IPS DF 6.9 (cell line): Measurements from ENCODE around the gene ZNRF2.
"Not testable (repeated sequence)": the region's sequence is repeated elsewhere in the genome, so short reads cannot be mapped to it uniquely, and the experiment has no call there.

Experiments used
- DNase-seq: peaks from one replicate; pipeline ENCODE4 v3.0.0-alpha.2; 2013; ENCODE audit warnings: low read depth, low spot score
- H3K27ac ChIP-seq: one replicate; pipeline ENCODE4 v1.5.1; 2013; ENCODE audit warnings: low read length, control low read depth
- H3K27me3 ChIP-seq: 2 replicates; pipeline ENCODE4 v1.6.1; 2013; ENCODE audit warnings: mild to moderate bottlenecking, low read length; ENCODE audit not compliant: control insufficient read depth, insufficient read depth
- H3K36me3 ChIP-seq: 2 replicates; pipeline ENCODE4 v1.6.1; 2013; ENCODE audit warnings: low read length; ENCODE audit not compliant: control insufficient read depth, insufficient read depth
- H3K4me1 ChIP-seq: 2 replicates; pipeline ENCODE4 v1.6.1; 2013; ENCODE audit warnings: low read length; ENCODE audit not compliant: control insufficient read depth, insufficient read depth
- H3K4me3 ChIP-seq: 2 replicates; pipeline ENCODE4 v1.5.1; 2013; ENCODE audit warnings: mild to moderate bottlenecking, low read length
- H3K9me3 ChIP-seq: 2 replicates; pipeline ENCODE4 v1.6.1; 2013; ENCODE audit warnings: low read length, inconsistent platforms; ENCODE audit not compliant: control insufficient read depth, insufficient read depth
- WGBS: extraction: QIAGEN DNeasy Blood & Tissue Kit; methylation state at CpG from one replicate; pipeline ENCODE4 v1.1.7; 2013; ENCODE audit warnings: mixed read lengths, missing lambda C conversion rate; ENCODE audit not compliant: insufficient read length, insufficient coverage; 5-methylcytosine and 5-hydroxymethylcytosine counted together

The ZNRF2 gene

DNA sequence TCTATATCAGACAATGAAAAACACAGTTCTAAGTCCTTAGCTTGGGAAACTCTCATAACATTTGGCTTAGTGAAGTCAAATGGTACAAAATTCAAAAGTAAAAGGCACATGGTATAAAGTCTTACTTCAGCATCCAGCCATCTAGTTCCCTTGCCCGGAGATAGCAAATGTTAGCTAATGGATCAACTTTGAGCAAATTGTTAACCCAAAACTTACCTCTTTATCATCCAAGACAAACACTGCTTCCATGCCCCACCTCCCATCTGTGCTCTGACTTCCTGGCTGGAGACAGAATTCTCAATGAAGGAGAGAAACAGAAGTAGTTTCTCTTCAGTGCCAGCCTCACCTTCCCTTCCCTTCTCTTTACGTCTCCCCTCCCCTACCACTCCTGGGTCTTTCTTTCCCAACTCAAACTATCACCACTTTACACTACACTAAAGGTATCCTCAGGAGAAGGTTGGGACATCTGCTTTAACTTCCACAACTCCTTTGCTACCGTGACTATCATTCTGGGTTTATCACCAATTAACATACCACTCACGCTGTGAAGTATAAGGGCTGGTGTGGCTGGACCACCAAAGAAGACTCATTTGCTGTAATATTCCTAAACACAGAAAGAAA lies 21.2 kb upstream of the ZNRF2 start:
- Histone ChIP-seq H3K27ac (no peak overlapping the region), H3K9me3 (no peaks in the 10 kb centered on the region), H3K36me3 (no peaks in the 10 kb centered on the region), H3K27me3 (no peaks in the 10 kb centered on the region), H3K4me3 (no peak overlapping the region), H3K4me1 (no peaks in the 10 kb centered on the region)
- WGBS, result no CpG with 5 or more reads among the region's 4 CpGs
- DNase-seq, result no peak

DNA sequence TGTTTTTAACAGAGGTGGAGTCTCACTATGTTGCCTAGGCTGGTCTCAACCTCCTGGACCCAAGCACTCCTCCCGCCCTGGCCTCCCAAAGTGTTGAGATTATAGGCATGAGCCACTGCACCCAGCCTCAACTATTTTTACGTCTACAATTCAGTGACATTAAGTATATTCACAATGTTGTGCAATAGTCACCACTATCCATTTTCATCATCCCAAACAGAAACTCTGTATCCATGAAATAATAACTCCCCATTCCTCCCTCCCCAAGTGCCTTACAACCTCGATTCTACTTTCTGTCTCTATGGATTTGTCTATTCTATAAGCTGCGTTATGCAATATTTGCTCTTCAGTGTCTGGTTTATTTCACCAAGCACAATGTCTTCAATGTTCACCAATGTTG lies 20.3 kb upstream of the ZNRF2 start:
- Histone ChIP-seq H3K27me3 (no peaks in the 10 kb centered on the region), H3K27ac (no peak overlapping the region), H3K9me3 (no peaks in the 10 kb centered on the region), H3K4me1 (no peaks in the 10 kb centered on the region), H3K36me3 (no peaks in the 10 kb centered on the region), H3K4me3 (no peak overlapping the region)
- WGBS, result no CpG with 5 or more reads among the region's 4 CpGs
- no peak for DNase-seq

DNA sequence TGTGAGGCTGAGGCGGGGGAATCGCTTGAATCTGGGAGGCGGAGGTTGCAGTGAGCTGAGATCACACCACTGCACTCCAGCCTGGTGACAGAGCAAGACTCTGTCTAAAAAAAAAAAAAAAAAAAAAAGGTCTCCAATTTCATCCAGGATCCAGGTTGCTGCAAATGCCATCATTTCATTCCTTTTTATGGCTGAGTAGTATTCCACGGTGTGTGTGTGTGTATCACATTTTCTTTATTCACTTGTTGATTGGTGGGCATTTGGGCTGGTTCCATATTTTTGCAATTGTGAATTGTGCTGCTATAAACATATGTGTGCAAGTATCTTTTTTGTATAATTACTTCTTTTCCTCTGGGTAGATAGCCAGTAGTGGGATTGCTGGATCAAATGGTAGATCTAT lies 19.2 kb upstream of the ZNRF2 start:
- DNase-seq, H3K27ac ChIP-seq, H3K36me3 ChIP-seq, H3K27me3 ChIP-seq, H3K9me3 ChIP-seq, H3K4me3 ChIP-seq, H3K4me1 ChIP-seq: not testable (repeated sequence)
- no CpG with 5 or more reads among the region's 4 CpGs for WGBS

DNA sequence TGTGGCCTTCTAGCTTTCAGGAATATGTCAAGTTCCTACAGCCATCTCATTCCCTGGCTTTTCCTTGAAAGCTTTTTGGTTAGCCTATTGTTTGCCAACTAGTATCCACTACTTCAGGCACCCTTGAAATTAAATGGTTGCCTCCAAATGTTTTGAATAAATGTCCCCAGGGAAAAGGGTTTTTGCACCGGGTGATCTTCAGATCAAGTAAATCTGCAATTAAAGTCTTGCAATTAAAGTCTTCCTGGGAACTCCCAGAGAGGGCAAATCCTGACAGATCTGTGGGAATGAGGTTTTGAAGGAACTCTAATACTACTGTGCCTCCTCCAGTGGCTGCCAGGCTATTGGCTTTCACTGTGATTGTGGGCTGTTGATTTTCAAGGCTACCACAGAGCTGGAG lies 17.7 kb upstream of the ZNRF2 start:
- Histone ChIP-seq H3K27me3 (no peaks in the 10 kb centered on the region; the same call in 1 of the 2 replicates), H3K4me1 (no peaks in the 10 kb centered on the region), H3K9me3 (no peaks in the 10 kb centered on the region), H3K36me3 (no peaks in the 10 kb centered on the region), H3K27ac (no peak overlapping the region), H3K4me3 (no peak overlapping the region)
- no CpG with 5 or more reads among the region's 1 CpG for WGBS
- DNase-seq, result no peak

DNA sequence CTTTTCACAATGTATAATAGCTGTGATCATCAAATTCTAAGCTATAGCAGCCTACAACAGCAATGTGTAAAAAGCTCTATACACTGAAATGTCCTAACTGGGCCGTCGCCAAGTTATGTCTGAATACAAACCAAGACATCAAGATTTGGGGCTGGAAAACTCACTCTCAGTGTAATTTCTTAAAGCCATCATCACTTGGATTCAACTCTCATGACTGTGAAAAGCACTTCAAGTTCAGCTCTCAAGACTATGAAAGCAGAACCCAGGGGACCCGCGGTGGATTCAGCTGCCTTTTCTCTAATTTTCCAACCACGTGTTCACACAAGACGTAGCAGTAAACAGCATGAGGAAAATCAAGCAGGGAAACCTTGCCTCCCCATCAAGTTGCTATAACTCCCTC lies 15.8 kb upstream of the ZNRF2 start:
- no CpG with 5 or more reads among the region's 6 CpGs for WGBS
- Histone ChIP-seq H3K4me1 (no peaks in the 10 kb centered on the region), H3K9me3 (no peaks in the 10 kb centered on the region), H3K27ac (no peak overlapping the region), H3K36me3 (no peaks in the 10 kb centered on the region), H3K4me3 (no peak overlapping the region), H3K27me3 (no peaks in the 10 kb centered on the region; the same call in 1 of the 2 replicates)
- DNase-seq, result no peak

DNA sequence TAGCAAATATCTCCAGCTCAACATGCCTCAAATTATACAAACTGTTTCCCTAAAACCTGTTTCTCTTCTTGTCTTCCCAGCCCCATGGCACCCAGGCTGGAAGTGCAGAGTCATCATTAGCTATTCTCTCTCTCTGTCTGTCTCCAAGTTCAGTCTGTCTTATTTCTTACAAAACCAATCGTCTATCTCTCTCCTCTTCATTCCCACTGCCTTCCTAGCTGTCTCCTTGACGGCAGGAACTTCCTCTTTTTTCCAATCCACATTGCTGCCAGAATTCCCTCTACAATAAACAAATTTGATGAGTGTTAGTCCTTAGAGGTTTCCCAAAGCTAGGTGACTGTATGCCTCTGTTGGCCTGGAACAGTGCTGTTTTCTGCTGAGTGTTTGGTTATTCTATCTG lies 14.9 kb upstream of the ZNRF2 start:
- no peak for DNase-seq
- no CpG with 5 or more reads among the region's 2 CpGs for WGBS
- Histone ChIP-seq H3K4me3 (no peak overlapping the region), H3K36me3 (no peaks in the 10 kb centered on the region), H3K27ac (no peak overlapping the region), H3K4me1 (no peaks in the 10 kb centered on the region), H3K27me3 (no peaks in the 10 kb centered on the region; the same call in 1 of the 2 replicates), H3K9me3 (no peaks in the 10 kb centered on the region)

DNA sequence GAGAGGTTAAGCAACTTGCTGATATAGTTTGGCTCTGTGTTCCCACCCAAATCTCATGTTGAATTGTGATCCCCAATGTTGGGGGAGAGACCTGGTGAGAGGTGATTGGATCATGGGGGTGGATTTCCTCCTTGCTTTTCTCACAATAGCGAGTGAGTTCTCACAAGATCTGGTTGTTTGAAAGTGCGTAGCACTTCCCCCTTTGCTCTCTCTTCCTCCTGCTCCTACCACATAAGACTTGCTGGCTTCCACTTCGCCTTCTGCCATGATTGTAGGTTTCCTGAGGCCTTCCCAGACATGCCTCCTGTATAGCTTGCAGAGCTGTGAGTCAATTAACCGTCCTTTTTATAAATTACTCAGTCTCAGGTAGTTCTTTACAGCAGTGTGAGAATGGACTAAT lies 13.5 kb upstream of the ZNRF2 start:
- no peaks in the 10 kb centered on the region for H3K36me3 ChIP-seq
- no peak overlapping the region for H3K4me3 ChIP-seq
- DNase-seq, result no peak
- H3K27ac ChIP-seq, result no peak overlapping the region
- H3K4me1 ChIP-seq, result no peaks in the 10 kb centered on the region
- no CpG with 5 or more reads among the region's 4 CpGs for WGBS
- no peaks in the 10 kb centered on the region; the same call in 1 of the 2 replicates for H3K27me3 ChIP-seq
- H3K9me3 ChIP-seq, result no peaks in the 10 kb centered on the region

DNA sequence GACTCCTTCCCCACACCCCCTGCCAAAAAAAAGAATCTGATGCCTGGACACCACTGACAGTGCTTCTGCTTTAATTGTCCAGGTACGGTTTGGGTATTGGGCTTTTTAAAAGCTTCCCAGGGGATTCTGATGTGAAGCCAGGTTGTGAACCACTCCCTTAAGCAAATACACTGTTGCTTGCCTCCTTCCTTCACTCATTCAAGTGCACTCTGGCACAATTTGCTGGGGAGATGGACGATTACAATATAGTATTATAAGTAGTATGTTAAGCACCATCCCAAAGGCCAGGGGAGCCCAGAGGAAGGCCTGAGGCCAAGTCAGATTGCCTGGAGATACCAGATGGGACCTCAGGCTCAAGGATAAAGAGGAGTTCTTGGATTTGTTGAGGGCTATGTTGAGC lies 12.3 kb upstream of the ZNRF2 start:
- no CpG with 5 or more reads among the region's 2 CpGs for WGBS
- Histone ChIP-seq H3K9me3 (no peaks in the 10 kb centered on the region), H3K4me3 (no peak overlapping the region), H3K27ac (no peak overlapping the region), H3K4me1 (no peaks in the 10 kb centered on the region), H3K27me3 (no peaks in the 10 kb centered on the region; the same call in 1 of the 2 replicates), H3K36me3 (no peaks in the 10 kb centered on the region)
- DNase-seq, result no peak

DNA sequence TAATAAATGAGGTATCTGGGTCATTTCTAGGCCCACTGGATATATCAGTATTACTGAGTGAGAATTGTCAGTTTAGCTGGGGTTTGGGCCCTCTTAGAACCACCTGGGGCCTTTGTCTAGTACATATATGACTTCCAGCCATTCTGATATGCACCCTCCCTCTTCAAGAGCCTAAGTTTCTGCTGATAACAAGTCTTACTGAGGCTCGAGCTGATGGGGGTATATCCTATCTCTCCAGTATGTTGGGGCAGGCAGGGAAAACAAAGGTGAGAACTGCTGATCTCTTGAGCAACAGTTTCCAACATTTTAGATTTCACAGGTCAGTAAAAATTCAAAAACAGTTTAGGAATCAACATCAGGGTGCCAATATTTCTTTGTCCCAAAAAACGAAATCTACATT lies 10.8 kb upstream of the ZNRF2 start:
- Histone ChIP-seq H3K27me3 (no peaks in the 10 kb centered on the region; the same call in 1 of the 2 replicates), H3K9me3 (no peaks in the 10 kb centered on the region), H3K27ac (no peak overlapping the region), H3K4me3 (no peak overlapping the region), H3K4me1 (no peaks in the 10 kb centered on the region), H3K36me3 (no peaks in the 10 kb centered on the region)
- DNase-seq, result no peak
- WGBS, result no CpG with 5 or more reads among the region's 2 CpGs

DNA sequence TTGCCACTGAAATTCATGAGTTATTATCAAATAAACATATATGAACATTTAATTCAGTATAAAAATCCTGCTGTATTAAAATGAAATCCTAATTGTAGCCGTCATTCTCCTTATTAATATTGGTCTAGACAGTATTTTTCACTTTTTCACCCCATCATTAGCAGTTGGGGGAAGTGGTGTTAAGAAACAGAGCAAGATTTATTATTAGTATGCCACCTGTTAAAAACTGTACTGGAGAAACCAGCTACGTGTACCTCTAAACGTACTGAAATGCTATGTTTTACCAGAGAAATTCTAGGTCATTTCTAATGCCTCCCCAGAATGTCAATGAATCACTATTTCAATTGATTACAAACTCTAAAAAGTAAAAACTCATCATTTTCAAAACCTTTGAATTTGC lies 9.8 kb upstream of the ZNRF2 start:
- Histone ChIP-seq H3K9me3 (no peaks in the 10 kb centered on the region), H3K4me3 (no peak overlapping the region), H3K36me3 (no peaks in the 10 kb centered on the region), H3K4me1 (no peaks in the 10 kb centered on the region), H3K27me3 (no peaks in the 10 kb centered on the region; the same call in 1 of the 2 replicates), H3K27ac (no peak overlapping the region)
- no CpG with 5 or more reads among the region's 3 CpGs for WGBS
- no peak for DNase-seq

DNA sequence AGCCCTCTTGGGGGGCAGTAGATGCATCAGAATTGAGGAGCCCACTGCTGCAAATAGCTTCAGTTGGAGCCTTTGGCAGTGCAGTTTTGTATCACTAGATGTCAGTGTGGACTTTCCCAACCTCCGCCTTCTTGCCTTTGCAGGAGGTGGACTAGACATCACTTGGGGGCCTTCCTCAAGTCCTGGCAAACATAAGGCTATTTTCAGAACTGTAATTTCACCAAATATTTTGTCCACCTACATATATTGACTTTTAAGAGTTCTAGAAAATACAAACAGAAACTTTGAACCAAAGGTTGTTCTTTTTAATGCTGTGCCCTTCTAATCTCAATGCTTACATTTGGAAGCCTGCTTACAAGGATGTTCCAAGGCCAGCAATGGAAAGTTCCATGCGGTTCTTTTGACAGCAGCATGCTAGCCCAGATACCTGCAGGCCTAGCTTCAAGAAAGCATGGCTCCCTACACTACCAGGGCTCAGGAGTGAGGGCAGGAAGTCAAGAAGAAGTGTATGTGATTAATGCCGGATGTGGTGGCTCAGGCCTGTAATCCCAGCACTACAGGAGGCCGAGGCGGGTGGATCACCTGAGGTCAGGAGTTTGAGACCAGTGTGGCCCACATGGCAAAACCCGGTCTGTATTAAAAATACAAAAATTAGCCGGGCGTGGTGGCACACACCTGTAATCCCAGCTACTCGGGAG lies 8.0 kb upstream of the ZNRF2 start:
- WGBS, result no CpG with 5 or more reads among the region's 9 CpGs
- no peaks in the 10 kb centered on the region for H3K36me3 ChIP-seq
- H3K27ac ChIP-seq, result no peak overlapping the region
- DNase-seq, result no peak
- no peak overlapping the region for H3K4me3 ChIP-seq
- no peaks in the 10 kb centered on the region for H3K9me3 ChIP-seq
- no peaks in the 10 kb centered on the region for H3K4me1 ChIP-seq
- no peaks in the 10 kb centered on the region for H3K27me3 ChIP-seq
